IPS-15b (cell line): ENCODE results near the gene TOR4A.
"Not testable (repeated sequence)": the region's sequence is repeated elsewhere in the genome, so short reads cannot be mapped to it uniquely, and the experiment has no call there.

Experiments used
- H3K27me3 ChIP-seq: one replicate; pipeline ENCODE4 v1.6.1; 2013; ENCODE audit warnings: low read length; ENCODE audit not compliant: control insufficient read depth, insufficient read depth
- H3K36me3 ChIP-seq: one replicate; pipeline ENCODE4 v1.6.1; 2013; ENCODE audit warnings: low read length; ENCODE audit not compliant: control insufficient read depth, insufficient read depth
- H3K4me1 ChIP-seq: one replicate; pipeline ENCODE4 v1.6.1; 2013; ENCODE audit warnings: mild to moderate bottlenecking, low read length; ENCODE audit not compliant: control insufficient read depth, insufficient read depth
- H3K4me3 ChIP-seq: one replicate; pipeline ENCODE4 v1.5.1; 2013; ENCODE audit warnings: low read depth, low read length
- H3K9ac ChIP-seq: one replicate; pipeline ENCODE4 v1.6.1; 2013; ENCODE audit warnings: low read depth, mild to moderate bottlenecking, low read length
- H3K9me3 ChIP-seq: one replicate; pipeline ENCODE4 v1.6.1; 2013; ENCODE audit warnings: mild to moderate bottlenecking, low read length; ENCODE audit not compliant: control insufficient read depth, insufficient read depth

Gene TOR4A

GRCh38 chr9:137234055-137234697 lies 43.4 kb upstream of the TOR4A start:
- no peak overlapping the region for H3K4me3 ChIP-seq
- H3K9ac ChIP-seq, result no peak overlapping the region
- H3K36me3 ChIP-seq, result no peaks in the 10 kb centered on the region

DNA sequence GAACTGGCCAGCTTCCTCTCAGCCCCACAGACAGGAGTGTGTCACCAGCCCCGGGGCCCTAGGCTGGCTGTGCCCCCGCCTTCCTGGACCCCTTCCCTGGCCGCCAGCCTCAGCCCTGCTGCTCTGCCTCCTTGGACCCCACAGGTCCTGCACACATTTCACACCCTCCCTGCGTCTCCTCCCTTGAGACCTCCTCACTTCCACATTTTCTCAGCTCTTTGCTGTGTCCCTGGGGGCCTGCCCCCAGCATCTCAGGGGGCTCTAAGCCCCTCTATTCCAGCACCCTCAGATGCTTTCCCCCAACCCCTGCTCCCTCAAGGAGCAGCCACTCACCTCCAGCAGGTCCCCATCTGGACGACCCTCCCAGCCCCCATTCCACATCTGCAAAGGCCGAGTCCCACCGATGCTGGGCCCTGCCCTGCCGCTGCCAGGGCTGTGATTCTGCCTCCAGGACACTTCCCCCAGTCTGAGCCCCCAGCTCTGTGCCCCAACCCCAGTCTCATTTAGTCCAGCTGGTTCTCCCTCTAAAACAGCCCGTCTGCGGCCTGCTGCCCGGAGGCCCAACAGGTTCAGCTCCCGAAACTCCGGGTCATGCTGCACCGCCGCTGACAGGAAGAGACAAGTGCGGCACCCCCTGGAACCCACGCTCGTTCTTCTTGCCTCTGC lies 42.6 kb upstream of the TOR4A start:
- no peaks in the 10 kb centered on the region for H3K9me3 ChIP-seq
- H3K9ac ChIP-seq, result no peak overlapping the region
- no peaks in the 10 kb centered on the region for H3K4me1 ChIP-seq
- H3K27me3 ChIP-seq, result no peaks in the 10 kb centered on the region
- H3K4me3 ChIP-seq, result no peak overlapping the region
- H3K36me3 ChIP-seq, result no peaks in the 10 kb centered on the region

More at GRCh38 chr9:137234055-137234697, 43.4 kb upstream of the TOR4A start:
- Histone ChIP-seq H3K4me1 (no peaks in the 10 kb centered on the region), H3K27me3 (no peaks in the 10 kb centered on the region), H3K9me3 (no peaks in the 10 kb centered on the region)

GRCh38 chr9:137235424-137236237 lies 41.9 kb upstream of the TOR4A start:
- Histone ChIP-seq H3K4me3 (no peak overlapping the region), H3K4me1 (no peaks in the 10 kb centered on the region), H3K9ac (no peak overlapping the region), H3K36me3 (no peaks in the 10 kb centered on the region), H3K9me3 (no peaks in the 10 kb centered on the region), H3K27me3 (no peaks in the 10 kb centered on the region)

GRCh38 chr9:137236238-137236935 lies 41.1 kb upstream of the TOR4A start:
- Histone ChIP-seq H3K9me3 (no peaks in the 10 kb centered on the region), H3K36me3 (no peaks in the 10 kb centered on the region), H3K9ac (no peak overlapping the region), H3K4me3 (peak overlapping the region; percentile 13), H3K27me3 (no peaks in the 10 kb centered on the region), H3K4me1 (no peaks in the 10 kb centered on the region)

GRCh38 chr9:137236936-137237421 lies 40.5 kb upstream of the TOR4A start:
- peak overlapping the region; percentile 13 for H3K4me3 ChIP-seq
- no peaks in the 10 kb centered on the region for H3K4me1 ChIP-seq
- peaks cover 2% of the 10 kb centered on the region for H3K36me3 ChIP-seq
- H3K9ac ChIP-seq, result no peak overlapping the region
- H3K27me3 ChIP-seq, result no peaks in the 10 kb centered on the region
- no peaks in the 10 kb centered on the region for H3K9me3 ChIP-seq

DNA sequence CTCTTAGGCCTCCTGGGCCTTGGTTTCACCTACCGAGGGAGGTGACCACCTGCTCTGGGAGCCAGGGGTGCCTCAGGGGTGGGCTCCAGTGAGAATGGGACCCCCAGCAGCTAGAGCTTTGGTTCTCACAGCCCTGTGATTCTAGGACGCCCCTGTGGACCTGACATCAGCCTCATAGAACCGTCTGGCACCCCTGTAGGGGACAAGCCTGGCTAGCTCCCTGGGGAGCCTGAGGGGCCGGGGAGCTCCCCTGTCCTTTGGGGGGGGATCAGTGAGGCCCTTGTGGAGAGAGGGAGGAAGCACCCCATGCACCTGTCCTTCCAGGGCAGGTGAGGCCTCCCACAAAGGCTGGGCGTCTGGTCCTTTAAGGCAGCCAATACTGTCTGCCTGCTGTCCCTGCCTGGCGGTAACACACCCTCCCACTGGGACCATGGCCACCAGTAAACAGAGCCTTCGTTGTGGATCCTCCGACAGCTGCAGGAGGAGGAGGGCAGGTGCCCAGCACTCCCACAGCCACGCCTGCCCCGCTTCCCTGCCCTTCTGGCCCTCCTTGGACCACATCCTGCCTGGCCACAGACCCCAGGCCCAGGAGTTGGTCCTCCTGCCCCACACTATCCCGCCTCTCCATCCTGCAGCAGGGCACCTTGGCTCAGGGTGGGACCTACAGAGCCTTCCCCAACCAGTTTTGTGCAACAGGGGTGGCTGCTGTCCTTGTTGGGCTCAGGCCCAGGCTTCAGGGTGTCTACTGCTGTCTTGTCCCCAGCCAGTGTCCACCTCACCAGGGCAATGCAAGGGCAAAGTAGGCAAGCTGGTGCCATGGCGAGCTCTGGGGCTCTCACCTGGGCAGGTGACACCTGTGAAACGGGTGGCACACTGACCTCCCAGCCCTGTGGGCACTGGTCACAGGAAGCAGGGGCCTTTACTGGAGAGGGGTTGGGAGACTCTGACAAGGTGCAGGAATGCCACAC lies 39.5 kb upstream of the TOR4A start:
- Histone ChIP-seq H3K9ac (no peak overlapping the region), H3K4me1 (no peaks in the 10 kb centered on the region), H3K4me3 (no peak overlapping the region), H3K27me3 (no peaks in the 10 kb centered on the region), H3K9me3 (no peaks in the 10 kb centered on the region), H3K36me3 (peaks cover 12% of the 10 kb centered on the region)

DNA sequence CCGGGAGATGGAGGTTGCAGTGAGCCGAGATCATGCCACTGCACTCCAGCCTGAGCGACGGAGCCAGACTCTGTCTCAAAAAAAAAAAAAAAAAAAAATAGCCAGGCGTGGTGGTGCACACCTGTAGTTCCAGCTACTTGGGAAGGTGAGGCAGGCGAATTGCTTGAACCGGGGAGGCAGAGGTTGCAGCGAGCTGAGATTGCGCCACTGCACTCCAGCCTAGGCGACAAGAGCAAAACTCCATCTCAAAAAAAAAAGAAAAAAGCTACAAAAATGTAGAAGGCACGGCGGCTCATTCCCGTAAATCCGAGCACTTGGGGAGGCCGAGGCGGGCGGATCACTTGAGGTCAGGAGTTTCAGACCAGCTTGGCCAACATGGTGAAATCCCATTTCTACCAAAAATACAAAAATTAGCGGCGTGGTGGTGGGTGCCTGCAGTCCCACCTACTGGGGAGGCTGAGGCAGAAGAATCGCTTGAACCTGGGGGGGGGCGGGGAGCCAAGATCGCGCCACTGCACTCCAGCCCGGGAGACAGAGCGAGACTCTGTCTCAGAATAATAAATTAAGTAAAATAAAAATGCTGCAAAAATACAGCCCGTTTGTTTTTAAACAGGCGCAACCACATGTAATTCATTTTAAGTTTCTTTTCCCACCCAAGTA lies 37.9 kb upstream of the TOR4A start:
- H3K9me3 ChIP-seq, H3K4me1 ChIP-seq, H3K27me3 ChIP-seq: not testable (repeated sequence)
- H3K9ac ChIP-seq, result peak overlapping the region; percentile 83
- peak overlapping the region; percentile 75 for H3K4me3 ChIP-seq
- H3K36me3 ChIP-seq, result peaks cover 19% of the 10 kb centered on the region

- H3K9ac ChIP-seq, result peak overlapping the region; percentile 83
- H3K4me1 ChIP-seq, result peaks cover 5% of the 10 kb centered on the region
- H3K36me3 ChIP-seq, result peaks cover 19% of the 10 kb centered on the region
- H3K27me3 ChIP-seq, result no peaks in the 10 kb centered on the region
- no peaks in the 10 kb centered on the region for H3K9me3 ChIP-seq
- peak overlapping the region; percentile 75 for H3K4me3 ChIP-seq
Observed at GRCh38 chr9:137240318-137240840, 37.1 kb upstream of the TOR4A start.

DNA sequence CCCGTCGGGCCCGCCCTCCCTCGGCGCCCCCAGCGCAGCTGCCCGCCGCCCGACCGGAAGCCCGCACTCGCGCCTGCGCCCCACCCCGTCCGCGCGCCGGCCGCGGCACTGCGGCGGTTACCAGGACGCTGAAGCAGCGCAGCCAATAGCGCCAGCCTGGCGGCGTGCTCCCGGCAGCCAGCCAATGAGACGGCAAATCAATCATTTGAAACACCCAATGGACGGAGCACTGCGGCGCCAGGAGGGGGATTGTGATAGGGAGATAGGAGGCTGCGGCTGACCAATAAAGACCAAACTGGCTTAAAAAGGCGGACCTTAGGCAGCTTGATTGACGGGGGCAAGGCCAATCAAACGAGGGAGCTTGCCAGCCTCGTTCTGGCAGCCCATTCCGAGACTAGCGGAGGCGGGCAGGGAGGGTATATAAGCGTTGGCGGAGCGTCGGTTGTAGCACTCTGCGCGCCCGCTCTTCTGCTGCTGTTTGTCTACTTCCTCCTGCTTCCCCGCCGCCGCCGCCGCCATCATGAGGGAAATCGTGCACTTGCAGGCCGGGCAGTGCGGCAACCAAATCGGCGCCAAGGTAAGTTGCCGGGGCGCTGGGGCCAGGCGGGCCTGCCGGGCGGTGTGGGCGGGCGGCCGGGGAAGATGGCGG lies 36.6 kb upstream of the TOR4A start, which contains the start of gene TUBB4B:
TSS of gene TUBB4B (plus strand) at position 447 of the 649 bp plus-strand sequence. CDS start at position 521, 74 bp downstream.
- Histone ChIP-seq H3K27me3 (no peaks in the 10 kb centered on the region), H3K9me3 (no peaks in the 10 kb centered on the region), H3K36me3 (peaks cover 19% of the 10 kb centered on the region), H3K4me3 (peak within 1 kb of the TSS; percentile 77), H3K4me1 (peaks cover 5% of the 10 kb centered on the region), H3K9ac (peak within 1 kb of the TSS; percentile 83)
